CD4-positive, alpha-beta T cell treated with Interleukin-17A for 1 hour (primary cell): Measurements from ENCODE around the gene COPB2.
A peak's percentile ranks its signal among the peaks of the same experiment; 100 is the strongest.
"Not testable (repeated sequence)": the region's sequence is repeated elsewhere in the genome, so short reads cannot be mapped to it uniquely, and the experiment has no call there.

Source experiments
- DNase-seq: peaks from one replicate; pipeline ENCODE4 v3.0.0-alpha.2; 2020

COPB2 gene

GRCh38 chr3:139389552-139390368 lies at the start of gene COPB2:
TSS of gene COPB2 (minus strand) at chr3:139389647. CDS start at chr3:139389550, 97 bp downstream.
- DNase-seq, result peak; percentile 97

GRCh38 chr3:139434764-139435307 lies 45.4 kb upstream of the COPB2 start:
- DNase-seq, result no peak

GRCh38 chr3:139434228-139434627 lies 44.8 kb upstream of the COPB2 start:
- DNase-seq, result no peak

- DNase-seq, result no peak
These were observed 43.6 kb upstream of the COPB2 start for GRCh38 chr3:139433089-139433488.

GRCh38 chr3:139430493-139430892 lies 41.0 kb upstream of the COPB2 start:
- DNase-seq, result no peak

- peak; percentile 56 for DNase-seq
These were observed 38.0 kb upstream of the COPB2 start for GRCh38 chr3:139427283-139428060.

GRCh38 chr3:139425745-139426400 lies 36.4 kb upstream of the COPB2 start:
- no peak for DNase-seq

- DNase-seq, result no peak
These were observed 33.8 kb upstream of the COPB2 start for GRCh38 chr3:139423232-139423631.

- DNase-seq, result no peak
These were observed 32.0 kb upstream of the COPB2 start for GRCh38 chr3:139421460-139421859.

GRCh38 chr3:139421040-139421439 lies 31.6 kb upstream of the COPB2 start:
- no peak for DNase-seq

GRCh38 chr3:139418144-139418543 lies 28.7 kb upstream of the COPB2 start:
- DNase-seq, result no peak

- no peak for DNase-seq
These were observed 26.8 kb upstream of the COPB2 start for GRCh38 chr3:139416275-139416674.

- DNase-seq, result no peak
These were observed 25.3 kb upstream of the COPB2 start for GRCh38 chr3:139414608-139415224.

GRCh38 chr3:139412891-139413290 lies 23.4 kb upstream of the COPB2 start:
- not testable (repeated sequence) for DNase-seq

GRCh38 chr3:139401155-139401554 lies 11.7 kb upstream of the COPB2 start:
- not testable (repeated sequence) for DNase-seq

GRCh38 chr3:139396707-139397106 lies 7.3 kb upstream of the COPB2 start:
- DNase-seq, result no peak

GRCh38 chr3:139394116-139394515 lies 4.7 kb upstream of the COPB2 start:
- no peak for DNase-seq

GRCh38 chr3:139388821-139389551 lies 461 bp downstream of the COPB2 start:
- DNase-seq, result peak; percentile 1

- no peak for DNase-seq
These were observed 1.4 kb downstream of the COPB2 start for GRCh38 chr3:139388077-139388476.

- DNase-seq, result not testable (repeated sequence)
These were observed 7.2 kb downstream of the COPB2 start for GRCh38 chr3:139382291-139382690.

GRCh38 chr3:139380575-139380974 lies 8.9 kb downstream of the COPB2 start:
- no peak for DNase-seq
